HCT116 (cell line): ENCODE measurements around the gene PIGM. TPM values are rescaled to one million over a fixed set of nuclear protein-coding genes. Genes with fewer than 3 reads are reported as not detected.

Experiments used
- ATAC-seq: fragments of 200-7000 bp; cut with Tn5 transposase; 2 replicates; pipeline ENCODE4 v1.9.1; 2020; ENCODE audit warnings: mild to moderate bottlenecking, moderate library complexity
- BruUV-seq: library from RNA; stranded (reverse); fragments of 400-500 nt; replicated peaks from 2 replicates; lab custom pipeline; 2021; lab: Mats Ljungman, UMichigan
- CTCF ChIA-PET: fragments of 300-600 bp; sonication (Branson Sonifier 250); formaldehyde crosslinking; loops from one replicate; lab custom pipeline; 2021; ENCODE audit warnings: antibody characterized with exemption; lab: Charles Lee
- POLR2A ChIA-PET: fragments of 300-600, 350-600 bp; sonication (Branson Sonifier 250); formaldehyde crosslinking; loops from one replicate; lab custom pipeline; 2021; ENCODE audit warnings: antibody characterized with exemption; lab: Charles Lee
- RAD21 ChIA-PET, 2 experiments: fragments of 300-600 bp; sonication (Branson Sonifier 250); formaldehyde crosslinking; loops; one replicate each; lab custom pipeline; 2023; ENCODE audit warnings: low total read pairs in 2 of 2; ENCODE audit not compliant: uncharacterized antibody in 2 of 2, unreplicated experiment in 2 of 2, low non-redundant PET in 1 of 2; lab: Charles Lee
- DNase-seq: peaks from one replicate; pipeline ENCODE4 v3.0.0-alpha.2; 2010; ENCODE audit warnings: low read depth, low spot score
- H2AFZ ChIP-seq: fragments of 200-600 bp; shearing (Covaris generic), sonication (generic); 2 replicates; pipeline ENCODE4 v1.6.1; 2017; ENCODE audit warnings: low read depth, mixed run types, mixed read lengths, antibody characterized with exemption, low read length; ENCODE audit not compliant: poor library complexity, severe bottlenecking
- H3K27ac ChIP-seq: 2 replicates; pipeline ENCODE4 v1.5.1; 2012; ENCODE audit warnings: low read depth, low read length
- H3K27me3 ChIP-seq: fragments of 200-600 bp; sonication (generic); 2 replicates; pipeline ENCODE4 v1.6.1; 2016; ENCODE audit warnings: mixed run types, low read length, mixed read lengths; ENCODE audit not compliant: insufficient read depth
- H3K36me3 ChIP-seq, 2 experiments: fragments of 200-500 bp in 1 of 2; fragments of 200-600 bp in 1 of 2; sonication (Bioruptor generic) in 1 of 2; sonication (generic) in 1 of 2; 2 replicates each; pipeline versions ENCODE4 v1.5.1 to v1.6.1; 2014 to 2016; ENCODE audit warnings: low read length in 2 of 2, inconsistent platforms in 1 of 2, mixed read lengths in 1 of 2, mixed run types in 1 of 2; ENCODE audit not compliant: insufficient read depth in 2 of 2, control insufficient read depth in 1 of 2
- H3K4me1 ChIP-seq, 2 experiments: fragments of 200-600 bp in 1 of 2; sonication (generic) in 1 of 2; 2 replicates each; pipeline versions ENCODE4 v1.5.1 to v1.6.1; 2012 to 2017; ENCODE audit warnings: low read length in 2 of 2, inconsistent platforms in 1 of 2, mild to moderate bottlenecking in 1 of 2, mixed read lengths in 1 of 2, mixed run types in 1 of 2, moderate library complexity in 1 of 2; ENCODE audit not compliant: insufficient read depth in 2 of 2, control insufficient read depth in 1 of 2
- H3K4me2 ChIP-seq: fragments of 200-600 bp; sonication (generic); 2 replicates; pipeline ENCODE4 v1.6.1; 2017; ENCODE audit warnings: mixed run types, low read length, mixed read lengths
- H3K4me3 ChIP-seq, 2 experiments: fragments of 200-600 bp in 1 of 2; sonication (generic) in 1 of 2; replicated peaks in 1 of 2; 2 replicates each; pipeline ENCODE4 v1.5.1; 2011 to 2016; ENCODE audit warnings: low read length in 2 of 2, control low read depth in 1 of 2, low read depth in 1 of 2, mild to moderate bottlenecking in 1 of 2, mixed read lengths in 1 of 2, mixed run types in 1 of 2
- H3K79me2 ChIP-seq: fragments of 200-600 bp; sonication (generic); 2 replicates; pipeline ENCODE4 v1.6.1; 2017; ENCODE audit warnings: mild to moderate bottlenecking, mixed run types, low read length, moderate library complexity, mixed read lengths; ENCODE audit not compliant: insufficient read depth
- H3K9ac ChIP-seq: fragments of 200-600 bp; sonication (generic); 2 replicates; pipeline ENCODE4 v1.6.1; 2016; ENCODE audit warnings: low read length, mixed read lengths
- H3K9me2 ChIP-seq: fragments of 200-600 bp; sonication (generic), shearing (Covaris generic); 2 replicates; pipeline ENCODE4 v1.6.1; 2017; ENCODE audit warnings: mixed run types, mild to moderate bottlenecking, moderate library complexity; ENCODE audit not compliant: insufficient read depth
- H3K9me3 ChIP-seq, 2 experiments: fragments of 200-500 bp in 1 of 2; fragments of 200-600 bp in 1 of 2; sonication (Bioruptor generic) in 1 of 2; sonication (generic) in 1 of 2; 2 replicates each; pipeline ENCODE4 v1.6.1; 2014 to 2017; ENCODE audit warnings: low read length in 2 of 2, mixed read lengths in 2 of 2, inconsistent platforms in 1 of 2, low read depth in 1 of 2, mild to moderate bottlenecking in 1 of 2, mixed run types in 1 of 2, moderate library complexity in 1 of 2; ENCODE audit not compliant: control insufficient read depth in 1 of 2, insufficient read depth in 1 of 2
- H4K20me1 ChIP-seq: fragments of 200-600 bp; sonication (generic), shearing (Covaris generic); 2 replicates; pipeline ENCODE4 v1.6.1; 2017; ENCODE audit warnings: mixed run types, mild to moderate bottlenecking, moderate library complexity; ENCODE audit not compliant: insufficient read depth
- CBX3 ChIP-seq: IDR thresholded peaks from 2 replicates; pipeline ENCODE4 v1.6.1; 2012; ENCODE audit warnings: low read depth
- CTCF ChIP-seq, 3 experiments: fragments of 200-600 bp in 1 of 3; sonication (generic) in 1 of 3; IDR thresholded peaks in 2 of 3; conservative IDR thresholded peaks in 1 of 3; 2 replicates each; pipeline ENCODE4 v1.5.1; 2012 to 2017; ENCODE audit warnings: low read depth in 2 of 3, low read length in 2 of 3, antibody characterized with exemption in 1 of 3, borderline replicate concordance in 1 of 3, control low read depth in 1 of 3, mild to moderate bottlenecking in 1 of 3, mixed read lengths in 1 of 3, mixed run types in 1 of 3, moderate library complexity in 1 of 3; ENCODE audit not compliant: insufficient read depth in 1 of 3
- ELF1 ChIP-seq: IDR thresholded peaks from 2 replicates; pipeline ENCODE4 v1.6.1; 2012; ENCODE audit warnings: low read depth, borderline replicate concordance
- EZH2 ChIP-seq: fragments of 200-600 bp; sonication (generic); IDR thresholded peaks from 2 replicates; pipeline ENCODE4 v1.6.1; 2017; ENCODE audit warnings: antibody characterized with exemption, mixed run types
- EZH2phosphoT487 ChIP-seq: fragments of 200-600 bp; IDR thresholded peaks from 2 replicates; pipeline ENCODE4 v1.6.1; 2018; ENCODE audit warnings: antibody characterized with exemption, borderline replicate concordance
- FOSL1 ChIP-seq: IDR thresholded peaks from 2 replicates; pipeline ENCODE4 v1.6.1; 2012; ENCODE audit warnings: low read depth
- JUND ChIP-seq: IDR thresholded peaks from 2 replicates; pipeline ENCODE4 v1.6.1; 2012
- POLR2AphosphoS5 ChIP-seq: IDR thresholded peaks from 2 replicates; pipeline ENCODE4 v1.6.1; 2011; ENCODE audit warnings: mild to moderate bottlenecking, low read depth, low read length, moderate library complexity
- RAD21 ChIP-seq: IDR thresholded peaks from 2 replicates; pipeline ENCODE4 v1.6.1; 2012; ENCODE audit warnings: low read depth, mild to moderate bottlenecking
- SIN3A ChIP-seq: IDR thresholded peaks from 2 replicates; pipeline ENCODE4 v1.6.1; 2012; ENCODE audit warnings: low read depth
- SP1 ChIP-seq: IDR thresholded peaks from 2 replicates; pipeline ENCODE4 v1.6.1; 2012; ENCODE audit warnings: low read depth
- SRF ChIP-seq: IDR thresholded peaks from 2 replicates; pipeline ENCODE4 v1.6.1; 2012; ENCODE audit warnings: low read depth
- TCF7L2 ChIP-seq: IDR thresholded peaks from 2 replicates; pipeline ENCODE4 v1.7.0; 2011; ENCODE audit warnings: borderline replicate concordance, inconsistent platforms; ENCODE audit not compliant: insufficient read depth, insufficient read length; ENCODE audit errors: extremely low read depth
- YY1 ChIP-seq: IDR thresholded peaks from 2 replicates; pipeline ENCODE4 v1.6.1; 2011; ENCODE audit warnings: low read length, low read depth, moderate library complexity, mild to moderate bottlenecking; ENCODE audit not compliant: insufficient replicate concordance; ENCODE audit errors: extremely low read depth
- ZBTB33 ChIP-seq: IDR thresholded peaks from 2 replicates; pipeline ENCODE4 v1.6.1; 2011; ENCODE audit warnings: mild to moderate bottlenecking, low read length, moderate library complexity; ENCODE audit not compliant: insufficient replicate concordance; ENCODE audit errors: extremely low read depth
- ZFX ChIP-seq: fragments of 450-650 bp; IDR thresholded peaks from 2 replicates; pipeline ENCODE4 v1.6.1; 2017
- ZNF274 ChIP-seq: fragments of 200-500 bp; sonication (Bioruptor generic); IDR thresholded peaks from 2 replicates; pipeline ENCODE4 v1.6.1; 2014; ENCODE audit warnings: mild to moderate bottlenecking, low read depth, low read length, inconsistent platforms
- intact Hi-C: fragments of 100-400 bp; cut with micrococcal nuclease; formaldehyde crosslinking; loops from 2 replicates; pipeline ENCODE4 v1.10.0; 2022
- total RNA-seq: library from RNA; stranded (reverse); gene quantifications from one replicate; pipeline ENCODE4 v1.2.1, GENCODE V29; 2021; ENCODE audit not compliant: unreplicated experiment
- TF ChIP-seq, protein P1 (sequence below): IDR thresholded peaks from 2 replicates; pipeline ENCODE4 v1.6.1; 2012; ENCODE audit warnings: low read depth
- TF ChIP-seq, protein P2 (sequence below): IDR thresholded peaks from 2 replicates; pipeline ENCODE4 v1.6.1; 2012

Gene PIGM
- total RNA-seq, 1 experiment from 2014 or later: 4.1 TPM

DNA sequence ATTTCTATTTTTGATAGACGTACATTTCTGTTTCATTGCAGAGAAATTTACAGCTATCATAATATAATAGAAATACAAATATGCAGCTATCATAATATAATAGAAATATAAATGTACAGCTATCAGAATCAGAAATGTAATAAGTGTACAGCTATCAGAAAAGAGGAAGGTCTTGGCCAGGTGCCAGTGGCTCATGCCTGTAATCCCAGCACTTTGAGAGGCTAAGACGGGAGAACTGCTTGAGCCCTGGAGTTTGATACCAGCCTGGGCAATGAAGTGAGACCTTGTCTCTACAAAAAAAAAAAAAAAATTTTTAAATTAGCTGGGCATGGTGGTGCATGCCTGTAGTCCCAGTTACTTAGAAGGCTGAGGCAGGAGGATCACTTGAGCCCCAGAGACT lies 37.9 kb downstream of the PIGM start:
- Histone ChIP-seq H3K27ac (no peak overlapping the region), H4K20me1 (no peaks in the 10 kb centered on the region), H3K4me2 (no peak overlapping the region), H3K9me3 (no peaks in the 10 kb centered on the region), H3K36me3 (no peaks in the 10 kb centered on the region), H3K4me3 (no peak overlapping the region), H3K27me3 (no peaks in the 10 kb centered on the region), H3K9ac (no peak overlapping the region), H2AFZ (no peak overlapping the region), H3K4me1 (peaks cover 0 to 13% of the 10 kb centered on the region in 2 experiments; a peak in 2 of 4 replicates), H3K9me2 (peaks cover 2% of the 10 kb centered on the region; the same call in 1 of the 2 replicates), H3K79me2 (no peaks in the 10 kb centered on the region)
- TF ChIP-seq EZH2 (no peak), CTCF (IDR thresholded peaks at IDR 0.05 in 2 of 3, conservative IDR thresholded peaks at IDR 0.05 in 1 of 3; ENCODE audit: borderline replicate concordance in 1 of 3, insufficient read depth in 1 of 3, low read depth in 2 of 3, low read length in 2 of 3) (no peak), TCF7L2 (no peak), RAD21 (no peak), ZBTB33 (no peak), SRF (no peak), FOSL1 (no peak), SIN3A (no peak), ZNF274 (no peak), JUND (no peak), ELF1 (no peak), CBX3 (no peak), ZFX (no peak), POLR2AphosphoS5 (no peak), YY1 (no peak), SP1 (no peak), EZH2phosphoT487 (no peak)
- TF ChIP-seq, protein P1, sequence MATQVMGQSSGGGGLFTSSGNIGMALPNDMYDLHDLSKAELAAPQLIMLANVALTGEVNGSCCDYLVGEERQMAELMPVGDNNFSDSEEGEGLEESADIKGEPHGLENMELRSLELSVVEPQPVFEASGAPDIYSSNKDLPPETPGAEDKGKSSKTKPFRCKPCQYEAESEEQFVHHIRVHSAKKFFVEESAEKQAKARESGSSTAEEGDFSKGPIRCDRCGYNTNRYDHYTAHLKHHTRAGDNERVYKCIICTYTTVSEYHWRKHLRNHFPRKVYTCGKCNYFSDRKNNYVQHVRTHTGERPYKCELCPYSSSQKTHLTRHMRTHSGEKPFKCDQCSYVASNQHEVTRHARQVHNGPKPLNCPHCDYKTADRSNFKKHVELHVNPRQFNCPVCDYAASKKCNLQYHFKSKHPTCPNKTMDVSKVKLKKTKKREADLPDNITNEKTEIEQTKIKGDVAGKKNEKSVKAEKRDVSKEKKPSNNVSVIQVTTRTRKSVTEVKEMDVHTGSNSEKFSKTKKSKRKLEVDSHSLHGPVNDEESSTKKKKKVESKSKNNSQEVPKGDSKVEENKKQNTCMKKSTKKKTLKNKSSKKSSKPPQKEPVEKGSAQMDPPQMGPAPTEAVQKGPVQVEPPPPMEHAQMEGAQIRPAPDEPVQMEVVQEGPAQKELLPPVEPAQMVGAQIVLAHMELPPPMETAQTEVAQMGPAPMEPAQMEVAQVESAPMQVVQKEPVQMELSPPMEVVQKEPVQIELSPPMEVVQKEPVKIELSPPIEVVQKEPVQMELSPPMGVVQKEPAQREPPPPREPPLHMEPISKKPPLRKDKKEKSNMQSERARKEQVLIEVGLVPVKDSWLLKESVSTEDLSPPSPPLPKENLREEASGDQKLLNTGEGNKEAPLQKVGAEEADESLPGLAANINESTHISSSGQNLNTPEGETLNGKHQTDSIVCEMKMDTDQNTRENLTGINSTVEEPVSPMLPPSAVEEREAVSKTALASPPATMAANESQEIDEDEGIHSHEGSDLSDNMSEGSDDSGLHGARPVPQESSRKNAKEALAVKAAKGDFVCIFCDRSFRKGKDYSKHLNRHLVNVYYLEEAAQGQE: no peak
- TF ChIP-seq, protein P2, sequence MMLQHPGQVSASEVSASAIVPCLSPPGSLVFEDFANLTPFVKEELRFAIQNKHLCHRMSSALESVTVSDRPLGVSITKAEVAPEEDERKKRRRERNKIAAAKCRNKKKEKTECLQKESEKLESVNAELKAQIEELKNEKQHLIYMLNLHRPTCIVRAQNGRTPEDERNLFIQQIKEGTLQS: no peak
- no peak for DNase-seq
- no TSS peak for BruUV-seq
- POLR2A ChIA-PET: no interaction called here
- RAD21 ChIA-PET: no interaction called here
- CTCF ChIA-PET: interaction anchor here (1.3 to 2.1 kb wide), 2 partner anchors 11 to 13 kb away, joined by 4 to 10 read pairs; no protein-coding TSS in a partner anchor
- intact Hi-C loops: no loop called here
- no peak for ATAC-seq
